HG02759 (cell line): Measurements from ENCODE around the gene NUDT16L1.
A peak's percentile ranks its signal among the peaks of the same experiment; 100 is the strongest.

ENCODE experiments used
- ATAC-seq: cut with Tn5 transposase; IDR thresholded peaks from one replicate; pipeline ENCODE4 v1.9.1; 2021; ENCODE audit warnings: mild to moderate bottlenecking, moderate library complexity; ENCODE audit not compliant: unreplicated experiment

The NUDT16L1 gene

GRCh38 chr16:4682084-4682591 lies 11.2 kb upstream of the NUDT16L1 start:
- ATAC-seq, result no peak

GRCh38 chr16:4682616-4683254 lies 10.6 kb upstream of the NUDT16L1 start:
- ATAC-seq, result no peak

- ATAC-seq, result no peak
Measured at GRCh38 chr16:4683255-4684057, 9.9 kb upstream of the NUDT16L1 start.

GRCh38 chr16:4684058-4684715 lies 9.2 kb upstream of the NUDT16L1 start:
- ATAC-seq, result no peak

GRCh38 chr16:4684763-4685162 lies 8.6 kb upstream of the NUDT16L1 start:
- no peak for ATAC-seq

- no peak for ATAC-seq
Measured at GRCh38 chr16:4685292-4685691, 8.1 kb upstream of the NUDT16L1 start.

- no peak for ATAC-seq
Measured at GRCh38 chr16:4685776-4686496, 7.4 kb upstream of the NUDT16L1 start.

GRCh38 chr16:4686497-4687210 lies 6.7 kb upstream of the NUDT16L1 start:
- no peak for ATAC-seq

- no peak for ATAC-seq
Measured at GRCh38 chr16:4687416-4687815, 5.9 kb upstream of the NUDT16L1 start.

GRCh38 chr16:4687946-4688673 lies 5.3 kb upstream of the NUDT16L1 start:
- ATAC-seq, result no peak

GRCh38 chr16:4688674-4689045 lies 4.7 kb upstream of the NUDT16L1 start:
- ATAC-seq, result no peak

- no peak for ATAC-seq
Measured at GRCh38 chr16:4689091-4689671, 4.2 kb upstream of the NUDT16L1 start.

- ATAC-seq, result no peak
Measured at GRCh38 chr16:4689864-4690704, 3.3 kb upstream of the NUDT16L1 start.

- no peak for ATAC-seq
Measured at GRCh38 chr16:4690946-4691665, 2.3 kb upstream of the NUDT16L1 start.

GRCh38 chr16:4691666-4692412 lies 1.5 kb upstream of the NUDT16L1 start:
- no peak for ATAC-seq

GRCh38 chr16:4692460-4693295 lies 684 bp upstream of the NUDT16L1 start:
- ATAC-seq, result peak; percentile 11
